ENCODE results near the gene TJP3.

Gene TJP3

GRCh38 chr19:3783660-3784584 is 75.7 kb downstream of the TJP3 start:
- no peak for DNase-seq (ENCODE audit: low spot score)

- DNase-seq (ENCODE audit: low spot score), result no peak
Measured at GRCh38 chr19:3784607-3785450, 76.6 kb downstream of the TJP3 start.

DNA sequence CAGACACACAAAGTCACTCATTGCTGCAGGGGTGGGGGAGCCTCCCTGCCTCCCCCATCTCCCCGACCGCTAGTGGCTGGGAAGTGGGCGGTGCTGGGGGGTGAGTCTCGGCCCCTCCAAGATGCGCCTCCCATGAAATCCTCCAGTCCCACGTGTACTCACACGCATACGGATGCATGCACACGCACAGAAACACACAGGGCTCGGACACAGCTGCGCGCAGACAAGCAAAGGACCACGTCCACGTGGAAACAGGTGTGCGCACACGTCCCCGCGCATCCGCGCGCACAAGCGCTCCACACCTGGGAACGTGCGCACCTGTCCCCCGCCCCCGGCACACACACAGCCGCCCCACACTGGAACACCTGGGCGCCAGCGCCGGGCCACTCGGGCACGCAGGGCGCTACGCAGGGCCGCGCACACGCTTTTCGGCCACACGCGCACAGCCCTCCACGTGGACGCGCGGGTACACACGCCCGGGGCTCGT is 77.3 kb downstream of the TJP3 start:
- no peak for DNase-seq (ENCODE audit: low spot score)

DNA sequence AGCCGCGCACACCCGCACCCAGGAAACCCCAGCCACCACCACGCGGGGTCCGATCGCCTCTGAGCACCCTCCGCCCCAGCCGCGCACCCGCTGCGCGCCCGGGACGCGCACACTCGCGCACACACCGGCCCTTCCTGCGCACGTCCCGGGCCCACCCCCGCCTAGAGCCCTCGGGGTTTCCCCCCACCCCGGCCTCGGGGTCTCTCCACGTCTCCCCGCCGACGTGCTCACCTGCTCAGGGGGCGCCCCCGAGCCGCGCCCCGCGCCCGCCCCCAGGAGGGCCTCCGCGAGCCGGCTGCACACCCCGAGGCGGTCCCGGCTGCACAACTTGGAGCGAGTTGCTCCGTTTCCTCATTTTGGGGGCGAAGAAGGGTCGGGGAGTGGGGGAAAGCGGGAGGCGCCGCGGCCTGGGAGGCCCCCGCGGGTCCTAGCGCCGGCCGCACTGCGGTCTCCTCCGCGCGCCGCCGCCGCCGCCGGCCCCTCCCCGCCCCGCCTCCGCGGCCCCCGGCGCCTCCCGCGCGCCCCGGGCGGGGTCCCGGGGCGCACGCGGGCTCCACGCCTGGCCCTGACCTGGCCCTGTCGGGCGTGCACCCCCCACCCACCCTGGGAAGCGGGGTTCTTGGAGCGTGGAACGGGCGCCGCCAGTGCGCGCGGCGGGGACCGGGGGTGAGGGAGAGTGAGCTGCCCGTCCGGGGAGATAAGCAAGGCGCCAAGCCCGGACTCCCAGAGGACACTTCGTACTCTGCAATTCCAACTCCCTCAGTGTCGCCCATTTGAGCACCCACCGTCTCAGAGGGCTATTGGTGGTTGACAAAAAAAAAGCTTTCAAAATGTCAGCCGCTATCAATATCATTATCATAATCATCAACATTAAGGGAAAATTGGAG is 78.0 kb downstream of the TJP3 start, which contains the start of gene MATK:
Gene MATK, minus strand, starts transcription at position 444 of the 887 bp plus-strand sequence. CDS start 1,246 bp downstream, outside the sequence.
- no peak for DNase-seq (ENCODE audit: low spot score)

- DNase-seq (ENCODE audit: low spot score), result no peak
Measured at GRCh38 chr19:3788996-3789778, 81.0 kb downstream of the TJP3 start.

DNA sequence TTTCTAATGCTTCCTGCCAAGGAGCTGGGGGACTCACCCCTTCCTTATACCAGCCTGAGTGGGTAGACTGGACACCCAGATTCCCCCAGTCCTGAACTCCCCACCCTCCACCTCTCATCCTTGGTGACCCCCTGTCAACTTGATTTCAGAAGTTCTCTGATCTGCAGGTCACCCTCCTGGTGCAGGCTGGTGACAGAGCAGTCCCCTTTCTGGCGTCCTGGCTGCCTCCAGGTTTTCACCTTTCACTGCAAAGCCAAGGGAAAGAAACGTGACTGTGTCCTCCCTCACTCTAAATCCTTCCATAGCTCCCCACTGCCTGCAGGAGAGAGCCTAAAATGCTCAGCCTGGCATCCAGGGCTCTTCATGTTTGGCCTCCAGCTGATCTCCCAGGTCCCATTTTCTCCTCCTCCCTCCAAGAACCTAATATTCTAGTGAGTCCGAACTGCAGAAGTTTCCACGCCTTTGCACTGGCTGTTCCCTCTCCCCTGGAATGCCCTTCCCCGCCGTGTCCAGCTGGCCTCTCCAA is 82.1 kb downstream of the TJP3 start:
- no peak for DNase-seq (ENCODE audit: low spot score)

DNA sequence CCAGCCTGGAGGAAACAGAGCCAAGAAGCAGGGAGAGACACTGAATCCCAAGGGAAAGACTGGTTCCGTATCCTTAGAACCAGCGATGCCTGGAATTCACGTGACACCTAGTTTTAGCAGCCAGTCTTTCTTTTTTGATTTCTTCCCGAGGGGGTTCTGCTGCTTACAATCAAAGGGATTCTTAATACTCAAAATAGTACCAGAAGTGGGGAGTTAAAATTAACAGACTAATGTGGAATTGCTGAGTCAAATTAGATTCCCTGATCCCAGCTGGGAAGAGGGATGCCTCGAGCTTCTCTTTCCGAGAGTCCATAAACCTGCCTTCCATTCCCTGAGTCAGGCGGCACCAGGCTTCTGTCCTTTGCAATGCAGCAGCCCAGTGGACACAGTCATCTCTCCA is 82.8 kb downstream of the TJP3 start:
- no peak for DNase-seq (ENCODE audit: low spot score)

DNA sequence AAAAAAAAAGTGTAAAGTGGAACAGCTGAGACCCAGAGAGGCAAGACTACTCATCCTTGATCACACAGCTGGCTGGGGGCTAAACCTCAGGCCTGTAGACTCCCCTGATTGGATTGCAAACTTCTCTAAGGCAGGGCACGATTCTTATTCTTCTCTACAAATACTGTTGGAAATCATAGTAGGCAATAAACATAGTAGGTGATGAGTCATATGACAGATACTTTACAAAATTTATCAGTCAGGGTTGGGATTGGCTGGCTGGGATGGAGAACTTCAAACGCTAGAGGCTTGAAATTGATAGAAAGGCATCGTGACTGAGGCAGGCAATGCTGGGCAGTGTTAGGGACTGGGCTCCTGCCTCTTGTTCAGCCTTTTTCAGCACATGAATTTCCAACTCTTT is 83.9 kb downstream of the TJP3 start:
- no peak for DNase-seq (ENCODE audit: low spot score)

- no peak for DNase-seq (ENCODE audit: low spot score)
Measured at GRCh38 chr19:3793799-3794198, 85.6 kb downstream of the TJP3 start.

DNA sequence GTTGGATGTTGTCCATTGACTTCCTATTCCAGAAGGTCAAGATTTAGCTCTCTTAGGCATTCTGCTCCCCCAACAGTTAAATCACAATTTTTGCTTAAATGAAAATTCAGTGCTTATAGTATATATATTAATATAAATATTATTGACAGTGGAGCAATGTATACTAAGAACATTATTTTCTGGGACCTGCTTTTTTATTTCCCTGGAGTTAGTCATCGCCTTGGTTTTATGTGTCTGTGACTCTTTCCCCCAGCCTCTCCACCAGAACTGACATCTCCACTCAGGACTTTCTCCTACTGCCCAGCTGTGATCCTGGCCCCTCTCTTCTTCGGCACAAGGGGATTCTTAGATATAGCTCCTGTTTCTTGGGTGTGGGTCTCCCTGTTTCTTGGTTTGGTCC is 88.2 kb downstream of the TJP3 start:
- no peak for DNase-seq (ENCODE audit: low spot score)

GRCh38 chr19:3798137-3798536 is 90.0 kb downstream of the TJP3 start:
- DNase-seq (ENCODE audit: low spot score), result no peak

Data from cerebellar cortex (tissue), 1 donor.